ENCODE results near the gene TBC1D10A. TPM values are rescaled to one million over a fixed set of nuclear protein-coding genes. Genes with fewer than 3 reads are reported as not detected.

TBC1D10A gene
- total and polyA plus RNA-seq, 8 donors, result 4.0 to 19.4 (median 7.6) TPM

- Histone ChIP-seq H3K4me3 (no peak overlapping the region), H3K27me3 (no peaks in the 10 kb centered on the region), H3K4me1 (peaks cover 0 to 5% (median 0%) of the 10 kb centered on the region in 3 donors), H3K9me3 (no peaks in the 10 kb centered on the region), H3K27ac (no peak overlapping the region), H3K36me3 (no peaks in the 10 kb centered on the region)
- ATAC-seq (no peak), DNase-seq (no peak), FAIRE-seq (no peak)
- no peak for TF ChIP-seq CTCF (IDR thresholded peaks at IDR 0.05)
- 89 to 90% methylated on average over 7 of the region's 7 CpGs for WGBS, 2 donors
- intact Hi-C loops (cut with DNase I), result no loop called here
These were observed 7.8 kb downstream of the TBC1D10A start for GRCh38 chr22:30318799-30319419.

GRCh38 chr22:30317778-30318177, 9.0 kb downstream of the TBC1D10A start:
- Histone ChIP-seq H3K4me1 (peaks cover 0 to 4% (median 0%) of the 10 kb centered on the region in 3 donors), H3K4me3 (no peak overlapping the region), H3K27ac (no peak overlapping the region), H3K27me3 (no peaks in the 10 kb centered on the region), H3K36me3 (no peaks in the 10 kb centered on the region), H3K9me3 (no peaks in the 10 kb centered on the region)
- 93 to 94% methylated on average over 1 of the region's 1 CpG for WGBS, 2 donors
- no peak for TF ChIP-seq CTCF (IDR thresholded peaks at IDR 0.05)
- FAIRE-seq, result no peak
- no peak for ATAC-seq
- no peak for DNase-seq
- intact Hi-C loops (cut with DNase I), result no loop called here

GRCh38 chr22:30315962-30316576, 10.7 kb downstream of the TBC1D10A start:
- peaks cover 9 to 15% (median 10%) of the 10 kb centered on the region in 3 donors for H3K4me1 ChIP-seq
- FAIRE-seq, result no peak
- WGBS, 2 donors, result 90 to 91% methylated on average over 2 of the region's 2 CpGs
- intact Hi-C loops (cut with DNase I), result no loop called here
- TF ChIP-seq CTCF (IDR thresholded peaks at IDR 0.05), result no peak
- H3K27me3 ChIP-seq, result no peaks in the 10 kb centered on the region
- H3K36me3 ChIP-seq, result no peaks in the 10 kb centered on the region
- no peak for ATAC-seq
- no peaks in the 10 kb centered on the region for H3K9me3 ChIP-seq
- H3K4me3 ChIP-seq, result no peak overlapping the region
- DNase-seq, result no peak
- H3K27ac ChIP-seq, result no peak overlapping the region

GRCh38 chr22:30314915-30315314, 11.8 kb downstream of the TBC1D10A start:
- intact Hi-C loops (cut with DNase I), result no loop called here
- no peaks in the 10 kb centered on the region for H3K9me3 ChIP-seq
- DNase-seq (no peak), ATAC-seq (no peak), FAIRE-seq (no peak)
- no peak overlapping the region for H3K4me3 ChIP-seq
- WGBS, 2 donors, result 80 to 82% methylated on average over 8 of the region's 8 CpGs
- TF ChIP-seq CTCF (IDR thresholded peaks at IDR 0.05), result no peak
- no peaks in the 10 kb centered on the region for H3K36me3 ChIP-seq
- peak overlapping the region in 1 of 4 donors; percentile 6 for H3K27ac ChIP-seq
- H3K4me1 ChIP-seq, result peaks cover 21 to 26% (median 21%) of the 10 kb centered on the region in 3 donors
- no peaks in the 10 kb centered on the region for H3K27me3 ChIP-seq

Measured in pancreas (tissue), 10 donors.